Endometrial microvascular endothelial cells (primary cell): ENCODE measurements around the gene PARP12. TPM values are rescaled to one million over a fixed set of nuclear protein-coding genes. Genes with fewer than 3 reads are reported as not detected.

ENCODE experiments used
- in situ Hi-C: cut with HindIII; loops from 2 replicates; pipeline ENCODE4 v1.10.0; 2017; ENCODE audit warnings: low sequenced_read_pairs, low pct_unique_long_range_greater_than_20kb; ENCODE audit errors: inconsistent ontology term
- total RNA-seq: library from RNA; depleted of rRNA; stranded (reverse); fragments of >200 nt; gene quantifications from one replicate; pipeline ENCODE4 v1.2.3, GENCODE V29; 2015; ENCODE audit errors: inconsistent ontology term

PARP12 gene
- total RNA-seq, 1 donor from 2014 or later: 91.6 TPM

DNA sequence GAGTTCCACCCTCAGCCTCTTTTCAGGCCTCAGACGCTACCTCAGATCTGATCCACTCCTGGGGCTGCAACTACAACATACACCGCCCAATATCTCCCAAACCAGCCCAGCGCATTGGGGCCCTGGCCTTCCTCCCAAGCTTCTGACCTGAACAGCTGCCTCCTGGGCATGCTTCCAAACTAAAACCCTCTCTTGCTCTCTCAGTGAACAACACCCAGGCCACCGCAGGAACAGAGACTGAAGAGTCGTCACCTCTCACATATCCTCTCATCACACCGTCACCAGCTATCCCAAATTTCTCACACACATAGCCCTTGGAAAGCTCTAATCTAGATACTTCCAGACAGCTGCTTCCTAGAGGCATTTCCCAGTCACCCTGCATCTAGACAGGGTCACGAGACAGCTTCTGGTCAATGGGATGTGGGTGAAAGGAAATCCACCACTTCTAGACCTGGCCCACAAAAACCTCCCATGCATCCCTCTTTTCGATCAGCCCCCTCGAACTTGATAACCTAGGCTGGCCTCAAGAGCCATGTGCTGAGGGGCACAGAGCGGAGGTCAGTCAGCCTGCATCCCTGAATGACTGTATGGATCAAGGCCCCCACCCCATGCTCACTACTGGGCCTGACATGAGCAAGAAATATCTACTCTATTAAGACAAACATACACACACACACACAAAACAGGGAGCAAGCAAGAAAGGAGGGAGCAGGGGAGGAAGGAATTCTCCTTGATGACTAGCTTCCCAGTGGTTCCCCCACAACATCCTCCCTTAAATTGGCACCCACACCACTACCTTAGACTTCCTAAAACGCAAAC lies 1.8 kb downstream of the PARP12 start:
- in situ Hi-C loops: no loop called here

GRCh38 chr7:140060243-140060630 lies 2.5 kb downstream of the PARP12 start:
- in situ Hi-C loops: no loop called here

DNA sequence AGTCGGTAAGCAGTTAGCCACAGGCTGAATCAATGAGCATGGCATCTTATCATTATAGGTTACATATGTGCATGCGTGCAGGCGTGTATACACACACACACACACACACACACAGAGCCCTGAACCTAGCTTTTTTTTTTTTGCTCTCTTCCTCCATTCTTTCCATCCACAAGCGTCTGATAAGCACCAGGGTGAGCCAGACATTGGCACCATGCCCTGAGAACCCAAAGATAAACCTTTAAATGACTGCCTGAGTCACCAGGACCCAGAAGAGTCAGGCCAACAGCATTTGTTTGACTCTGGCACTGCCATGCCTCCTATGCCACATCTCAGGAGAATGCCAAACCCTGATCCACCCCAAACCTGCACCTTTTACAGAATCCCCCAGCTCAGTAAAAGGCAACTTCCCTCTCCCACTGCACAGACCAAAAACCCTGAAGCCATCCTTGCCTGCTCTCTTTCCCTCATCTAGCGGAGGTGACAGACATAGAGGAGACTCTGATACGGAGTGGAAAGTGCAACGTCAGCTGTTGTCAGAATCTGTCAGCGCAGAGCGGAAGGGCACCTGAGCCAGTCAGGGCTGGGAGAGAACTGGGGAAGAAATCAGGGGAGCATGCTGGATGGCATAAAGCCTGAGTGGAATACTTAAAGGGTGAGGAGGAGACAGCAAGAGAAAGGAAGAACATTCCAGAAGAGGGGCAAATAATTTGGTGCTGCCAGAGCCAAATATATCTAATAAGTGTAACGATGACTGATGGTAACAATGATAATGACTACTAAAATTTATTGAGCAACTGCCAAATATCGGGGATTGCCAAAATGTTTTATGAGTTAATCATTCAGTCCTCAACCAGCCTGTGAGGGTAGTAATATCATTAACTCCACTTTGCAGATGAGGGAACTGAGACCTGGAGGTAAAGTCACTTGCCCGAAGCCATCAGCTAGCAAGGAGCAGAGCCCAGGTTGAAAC lies 3.2 kb downstream of the PARP12 start:
- in situ Hi-C loops: no loop called here

GRCh38 chr7:140058517-140058916 lies 4.2 kb downstream of the PARP12 start:
- in situ Hi-C loops: no loop called here

DNA sequence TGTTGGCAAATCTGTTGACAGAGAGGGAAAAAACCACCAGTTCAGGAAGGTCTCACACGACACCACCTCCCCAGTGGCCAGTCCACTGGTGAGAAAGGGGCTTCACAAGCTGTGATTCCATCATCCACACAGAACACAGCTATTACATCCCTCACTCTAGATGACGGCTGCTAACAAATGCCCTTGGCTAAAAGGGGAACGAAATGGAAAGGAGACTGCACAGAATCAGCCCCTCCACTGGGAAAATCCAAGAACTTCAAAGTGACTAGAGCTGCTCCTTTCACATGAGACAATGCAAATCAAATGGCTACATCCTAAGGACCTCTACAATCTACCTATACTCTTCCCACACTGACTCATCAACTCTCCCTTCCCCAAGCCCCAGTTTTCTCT lies 5.6 kb downstream of the PARP12 start:
- in situ Hi-C loops: no loop called here

GRCh38 chr7:140056431-140057142 lies 6.2 kb downstream of the PARP12 start:
- in situ Hi-C loops: no loop called here

DNA sequence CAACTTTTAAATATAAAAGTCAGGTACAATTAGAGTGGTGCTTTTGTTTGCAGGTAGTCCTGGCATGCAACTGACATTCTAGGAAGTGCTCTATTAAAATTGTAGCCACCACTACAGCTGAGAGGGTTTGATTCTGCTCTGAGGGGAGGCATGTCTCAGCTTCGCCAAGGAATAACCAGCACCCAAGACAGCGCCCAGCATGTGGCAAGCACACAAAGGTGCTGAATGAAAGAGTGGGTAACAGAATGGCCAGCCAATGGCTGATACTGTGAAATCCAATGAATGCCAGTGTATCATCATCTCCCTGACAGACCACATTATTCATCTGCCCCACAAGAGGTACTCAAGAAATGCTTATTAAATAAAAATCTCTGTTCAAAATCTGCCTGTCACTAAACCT lies 6.9 kb downstream of the PARP12 start:
- in situ Hi-C loops: no loop called here

DNA sequence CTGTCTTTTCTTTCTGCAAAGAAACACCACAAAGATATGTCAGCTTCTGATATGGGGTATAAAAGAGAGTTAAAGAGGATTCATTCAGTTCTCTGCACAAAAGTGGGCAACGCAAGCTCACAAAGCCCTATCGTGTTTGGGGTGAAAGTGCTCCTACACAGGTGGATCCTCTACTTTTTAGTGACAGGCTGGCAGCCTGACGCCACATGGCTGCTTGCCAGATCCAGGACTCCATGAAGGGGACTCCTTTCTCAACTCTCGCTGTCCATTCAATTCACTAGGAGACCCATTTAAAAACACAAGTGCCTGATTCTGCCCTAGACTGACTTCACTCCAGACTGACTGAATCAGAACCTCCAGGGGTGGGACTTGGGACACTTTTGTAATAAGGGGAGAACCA lies 8.0 kb downstream of the PARP12 start:
- in situ Hi-C loops: no loop called here

DNA sequence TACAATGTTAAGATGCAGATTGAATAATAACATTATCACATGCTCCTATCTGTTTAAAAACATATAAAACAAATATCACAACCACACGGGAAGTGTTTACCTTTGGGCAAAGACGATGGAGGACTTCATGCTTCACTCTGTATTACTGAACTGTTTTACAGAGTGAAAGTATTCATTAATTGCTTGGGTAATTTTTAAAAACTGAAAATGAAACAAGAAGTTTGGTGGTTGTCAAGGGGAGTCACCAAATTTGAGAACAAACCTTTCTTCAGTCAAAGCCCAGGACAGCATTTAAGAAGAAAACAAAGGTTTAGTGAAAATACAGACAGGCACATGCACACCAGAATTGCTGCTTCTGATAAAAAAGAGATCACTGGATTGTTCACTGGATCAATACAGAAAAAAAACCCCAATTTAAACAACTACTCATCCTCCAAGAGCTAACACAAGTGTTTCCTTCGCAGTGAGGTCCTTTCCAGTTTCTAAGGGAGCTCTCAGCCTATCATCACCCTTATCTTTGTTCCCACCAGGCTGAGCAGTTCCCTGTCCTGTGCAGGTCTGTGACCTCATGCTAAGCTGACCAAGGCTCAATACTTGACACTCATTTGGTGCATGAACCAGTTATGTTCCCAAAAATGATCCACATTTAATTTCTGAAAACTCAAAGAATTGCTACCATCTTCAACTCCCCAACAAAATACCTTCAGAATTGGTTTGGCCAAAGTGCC lies 8.8 kb downstream of the PARP12 start:
- in situ Hi-C loops: no loop called here

- in situ Hi-C loops: no loop called here
Measured at GRCh38 chr7:140051820-140052219, 10.9 kb downstream of the PARP12 start.

- in situ Hi-C loops: no loop called here
Measured at GRCh38 chr7:140050100-140050499, 12.7 kb downstream of the PARP12 start.

GRCh38 chr7:140049339-140050024 lies 13.3 kb downstream of the PARP12 start:
- in situ Hi-C loops: no loop called here

DNA sequence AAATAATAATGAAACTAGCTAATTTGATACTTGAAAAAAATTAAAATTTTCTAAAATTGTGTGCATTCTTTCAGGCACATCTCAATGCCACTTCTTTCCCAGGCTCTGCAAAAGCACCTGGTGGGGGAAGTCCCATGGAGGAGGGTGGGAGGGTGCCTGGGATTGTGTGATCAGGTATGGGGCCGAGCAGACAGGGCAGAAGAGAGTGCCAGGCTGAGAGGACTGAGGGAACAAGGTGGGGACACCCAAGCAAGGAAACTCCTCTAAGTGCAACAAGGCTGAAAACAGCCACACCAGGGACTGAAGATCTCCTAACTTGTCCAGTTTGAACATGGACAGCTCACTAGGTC lies 13.8 kb downstream of the PARP12 start:
- in situ Hi-C loops: no loop called here

- in situ Hi-C loops: no loop called here
Measured at GRCh38 chr7:140048138-140048537, 14.6 kb downstream of the PARP12 start.

GRCh38 chr7:140047197-140047596 lies 15.6 kb downstream of the PARP12 start:
- in situ Hi-C loops: no loop called here

DNA sequence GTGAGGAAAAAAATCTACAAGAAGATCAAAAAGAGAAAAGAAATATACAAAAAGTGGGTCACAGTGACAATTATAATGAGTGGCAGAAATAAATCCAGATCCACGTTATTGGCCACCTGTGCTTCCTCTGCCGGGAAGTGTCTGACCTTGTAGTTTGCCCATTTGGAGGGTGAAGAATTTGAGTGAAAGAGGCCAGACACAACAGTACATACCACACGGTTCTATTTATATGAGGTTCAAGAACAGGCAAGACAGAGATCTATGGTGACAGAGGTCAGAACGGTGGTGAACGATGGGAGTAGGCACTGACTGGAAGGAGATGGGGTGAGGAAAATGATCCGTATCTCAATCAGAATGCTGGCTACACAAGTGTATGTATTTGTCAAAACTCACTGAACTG lies 17.1 kb downstream of the PARP12 start:
- in situ Hi-C loops: no loop called here

DNA sequence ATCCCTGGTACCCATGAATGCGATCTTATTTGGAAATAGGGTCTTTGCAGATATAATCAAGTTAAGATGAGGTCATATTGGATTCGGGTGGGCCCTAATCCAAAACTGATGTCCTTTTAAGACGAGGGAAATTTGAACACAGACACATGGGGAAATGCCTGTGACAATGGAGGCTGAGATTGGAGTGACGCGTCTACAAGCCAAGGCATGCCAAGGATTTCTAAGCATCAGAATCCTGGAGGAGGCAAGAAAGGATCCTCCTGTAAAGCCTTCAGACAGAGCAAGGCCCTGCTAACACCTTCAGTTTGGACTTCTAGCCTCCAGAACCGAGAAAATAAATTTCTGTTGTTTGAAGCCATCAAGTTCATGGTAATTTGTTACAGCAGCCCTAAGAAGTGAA lies 18.5 kb downstream of the PARP12 start:
- in situ Hi-C loops: no loop called here

GRCh38 chr7:140042386-140042670 lies 20.4 kb downstream of the PARP12 start:
- in situ Hi-C loops: no loop called here
